ENCODE results near the gene SLC43A1. TPM values are rescaled to one million over a fixed set of nuclear protein-coding genes. Genes with fewer than 3 reads are reported as not detected.

The SLC43A1 gene
- total RNA-seq, 4 donors from 2014 or later = 1.8 to 11.4 (median 4.1) TPM

- no peak for TF ChIP-seq POLR2A (IDR thresholded peaks at IDR 0.05)
- TF ChIP-seq, protein P1, sequence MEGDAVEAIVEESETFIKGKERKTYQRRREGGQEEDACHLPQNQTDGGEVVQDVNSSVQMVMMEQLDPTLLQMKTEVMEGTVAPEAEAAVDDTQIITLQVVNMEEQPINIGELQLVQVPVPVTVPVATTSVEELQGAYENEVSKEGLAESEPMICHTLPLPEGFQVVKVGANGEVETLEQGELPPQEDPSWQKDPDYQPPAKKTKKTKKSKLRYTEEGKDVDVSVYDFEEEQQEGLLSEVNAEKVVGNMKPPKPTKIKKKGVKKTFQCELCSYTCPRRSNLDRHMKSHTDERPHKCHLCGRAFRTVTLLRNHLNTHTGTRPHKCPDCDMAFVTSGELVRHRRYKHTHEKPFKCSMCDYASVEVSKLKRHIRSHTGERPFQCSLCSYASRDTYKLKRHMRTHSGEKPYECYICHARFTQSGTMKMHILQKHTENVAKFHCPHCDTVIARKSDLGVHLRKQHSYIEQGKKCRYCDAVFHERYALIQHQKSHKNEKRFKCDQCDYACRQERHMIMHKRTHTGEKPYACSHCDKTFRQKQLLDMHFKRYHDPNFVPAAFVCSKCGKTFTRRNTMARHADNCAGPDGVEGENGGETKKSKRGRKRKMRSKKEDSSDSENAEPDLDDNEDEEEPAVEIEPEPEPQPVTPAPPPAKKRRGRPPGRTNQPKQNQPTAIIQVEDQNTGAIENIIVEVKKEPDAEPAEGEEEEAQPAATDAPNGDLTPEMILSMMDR (IDR thresholded peaks at IDR 0.05) = no peak
- Histone ChIP-seq H3K4me1 (peaks cover 24 to 45% (median 29%) of the 10 kb centered on the region in 3 donors), H3K4me3 (no peak overlapping the region)
Observed at GRCh38 chr11:57481315-57481714, 34.2 kb downstream of the SLC43A1 start.

GRCh38 chr11:57480409-57481137, 34.9 kb downstream of the SLC43A1 start:
- H3K4me3 ChIP-seq = no peak overlapping the region
- intact Hi-C loops (cut with DNase I) = loop anchor here (5.0 kb wide), 1 partner anchor 167 kb away; the partner anchor contains the start of gene YPEL4
- WGBS, 2 donors = 10 to 71% methylated on average over 4 of the region's 9 CpGs
- H3K4me1 ChIP-seq = peaks cover 30 to 53% (median 36%) of the 10 kb centered on the region in 3 donors
- H3K9me3 ChIP-seq = no peaks in the 10 kb centered on the region
- no peak overlapping the region for H3K27ac ChIP-seq
- H3K36me3 ChIP-seq = peaks cover 0 to 19% (median 0%) of the 10 kb centered on the region in 3 donors
- no peak for DNase-seq
- TF ChIP-seq, protein P1 (IDR thresholded peaks at IDR 0.05) = peak; percentile 28 to 76 (median 64)
- no peak for TF ChIP-seq POLR2A (IDR thresholded peaks at IDR 0.05)
- H3K27me3 ChIP-seq = peaks cover 5 to 63% (median 10%) of the 10 kb centered on the region in 4 donors

More at GRCh38 chr11:57481315-57481714, 34.2 kb downstream of the SLC43A1 start:
- intact Hi-C loops (cut with DNase I) = loop anchor here (5.0 kb wide), 1 partner anchor 166 kb away; the partner anchor contains the start of gene YPEL4
- H3K27me3 ChIP-seq = peaks cover 5 to 56% (median 10%) of the 10 kb centered on the region in 4 donors
- no peak for DNase-seq
- no peak overlapping the region for H3K27ac ChIP-seq
- peaks cover 0 to 27% (median 4%) of the 10 kb centered on the region in 3 donors for H3K36me3 ChIP-seq
- H3K9me3 ChIP-seq = no peaks in the 10 kb centered on the region
- 50 to 68% methylated on average over 1 to 2 of the region's 2 CpGs for WGBS, 2 donors

DNA sequence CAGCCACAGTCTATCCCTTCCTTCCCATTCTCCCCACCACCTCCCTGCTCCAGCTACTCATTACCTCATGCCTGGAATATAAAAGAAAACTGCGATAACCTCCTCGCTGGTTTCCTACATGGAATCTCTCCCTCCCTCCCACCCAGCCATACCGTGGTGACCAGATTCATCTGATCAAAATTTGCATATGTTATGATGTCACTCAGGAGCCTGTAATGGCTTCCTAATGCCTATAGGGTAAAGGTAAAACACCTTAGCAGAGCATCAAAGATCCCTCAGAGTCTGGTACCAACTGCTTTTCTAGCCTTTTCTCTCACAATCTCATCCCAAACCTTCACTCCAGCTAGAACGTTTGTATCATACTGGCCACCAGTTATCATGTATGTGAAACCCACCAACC, 35.6 kb downstream of the SLC43A1 start:
- H3K36me3 ChIP-seq = peaks cover 0 to 13% (median 0%) of the 10 kb centered on the region in 3 donors
- no peak for DNase-seq
- H3K27ac ChIP-seq = no peak overlapping the region
- no peaks in the 10 kb centered on the region for H3K9me3 ChIP-seq
- no peak for TF ChIP-seq POLR2A (IDR thresholded peaks at IDR 0.05)
- TF ChIP-seq, protein P1 (IDR thresholded peaks at IDR 0.05) = no peak
- H3K27me3 ChIP-seq = peaks cover 5 to 70% (median 10%) of the 10 kb centered on the region in 4 donors
- H3K4me1 ChIP-seq = peaks cover 30 to 59% (median 37%) of the 10 kb centered on the region in 3 donors
- 19 to 30% methylated on average over 4 of the region's 4 CpGs for WGBS, 2 donors
- intact Hi-C loops (cut with DNase I) = loop anchor here (5.0 to 10.0 kb wide), 2 partner anchors 135 to 167 kb away; partner anchors contain the start of gene YPEL4
- no peak overlapping the region for H3K4me3 ChIP-seq

- Histone ChIP-seq H3K27me3 (peaks cover 5 to 78% (median 10%) of the 10 kb centered on the region in 4 donors), H3K9me3 (no peaks in the 10 kb centered on the region), H3K36me3 (peaks cover 0 to 5% (median 0%) of the 10 kb centered on the region in 3 donors), H3K4me1 (peaks cover 30 to 62% (median 36%) of the 10 kb centered on the region in 3 donors), H3K4me3 (no peak overlapping the region), H3K27ac (no peak overlapping the region)
- DNase-seq = no peak
- no peak for TF ChIP-seq POLR2A (IDR thresholded peaks at IDR 0.05)
- TF ChIP-seq, protein P1 (IDR thresholded peaks at IDR 0.05) = no peak
- intact Hi-C loops (cut with DNase I) = loop anchor here (10.0 kb wide), 1 partner anchor 134 kb away; no protein-coding TSS in a partner anchor
- 8 to 39% methylated on average over 2 to 5 of the region's 11 CpGs for WGBS, 2 donors
Observed at GRCh38 chr11:57479021-57479663, 36.4 kb downstream of the SLC43A1 start.

All from esophagus squamous epithelium (tissue), 5 donors.